Upper lobe of left lung (tissue), 6 donors: Measurements from ENCODE around the gene ITGA5. TPM values are rescaled to one million over a fixed set of nuclear protein-coding genes. Genes with fewer than 3 reads are reported as not detected.

Source experiments
- ATAC-seq, 2 donors: fragments of 200-7000 bp; cut with Tn5 transposase; one replicate each; pipeline ENCODE4 v1.9.1; 2022; ENCODE audit warnings: mild to moderate bottlenecking in 2 of 2, moderate library complexity in 2 of 2; ENCODE audit not compliant: low FRiP score in 2 of 2
- DNase-seq, 2 donors: peaks; one replicate each; pipeline ENCODE4 v3.0.0-alpha.2; 2019 to 2020
- H3K27ac ChIP-seq, 4 donors: fragments of 200-600 bp; sonication (generic); one replicate each; pipeline ENCODE4 v1.5.1; 2016 to 2019
- H3K27me3 ChIP-seq, 4 donors: fragments of 200-600 bp; sonication (generic); one replicate each; pipeline ENCODE4 v1.5.1; 2017 to 2019
- H3K36me3 ChIP-seq, 4 donors: fragments of 200-600 bp; sonication (generic); one replicate each; pipeline ENCODE4 v1.5.1; 2016 to 2019
- H3K4me1 ChIP-seq, 4 donors: fragments of 200-600 bp; sonication (generic); one replicate each; pipeline ENCODE4 v1.5.1; 2018 to 2019
- H3K4me3 ChIP-seq, 4 donors: fragments of 200-600 bp; sonication (generic); one replicate each; pipeline ENCODE4 v1.5.1; 2017 to 2019; ENCODE audit warnings: mild to moderate bottlenecking in 2 of 4, moderate library complexity in 1 of 4
- H3K9me3 ChIP-seq, 4 donors: fragments of 200-600 bp; sonication (generic); one replicate each; pipeline ENCODE4 v1.5.1; 2018 to 2019
- EP300 ChIP-seq, 4 donors: sonication (generic); formaldehyde crosslinking; IDR thresholded peaks; one replicate each; pipeline ENCODE4 v1.5.1; 2017; ENCODE audit warnings: antibody characterized with exemption in 4 of 4, control low read depth in 2 of 4
- POLR2A ChIP-seq, 4 donors: fragments of 450-650 bp; IDR thresholded peaks; one replicate each; pipeline ENCODE4 v1.5.1; 2016 to 2017; ENCODE audit warnings: antibody characterized with exemption in 4 of 4, mild to moderate bottlenecking in 2 of 4
- POLR2AphosphoS5 ChIP-seq, 2 donors: sonication (generic); formaldehyde crosslinking; IDR thresholded peaks; one replicate each; pipeline ENCODE4 v1.5.1; 2017; ENCODE audit warnings: antibody characterized with exemption in 2 of 2
- WGBS, 2 donors: methylation state at CpG; one replicate each; pipeline ENCODE4 v1.1.5; 2017 to 2018; 5-methylcytosine and 5-hydroxymethylcytosine counted together
- total RNA-seq, 6 donors: library from RNA; depleted of rRNA in 4 of 6; stranded (reverse); fragments of >200 nt in 4 of 6; gene quantifications; one replicate each; pipeline versions ENCODE4 v1.1.0 to v1.2.1, GENCODE V29; 2016 to 2021
- TF ChIP-seq, protein P1 (sequence below), 6 experiments: fragments of 450-650 bp in 4 of 6; fragments of 200-600 bp in 2 of 6; sonication (generic) in 2 of 6; IDR thresholded peaks; one replicate each; pipeline ENCODE4 v1.5.1; 2016 to 2019; ENCODE audit warnings: antibody characterized with exemption in 6 of 6
- donor health status: DM: no; HTN: no; CAD: no; lungs with moderate emphysema.
- donor health status: DM: no; HTN: yes; CAD: no; lungs with severe emphysema.

Gene ITGA5
- total RNA-seq, 6 donors from 2014 or later: 48.3 to 146 (median 92.6) TPM

DNA sequence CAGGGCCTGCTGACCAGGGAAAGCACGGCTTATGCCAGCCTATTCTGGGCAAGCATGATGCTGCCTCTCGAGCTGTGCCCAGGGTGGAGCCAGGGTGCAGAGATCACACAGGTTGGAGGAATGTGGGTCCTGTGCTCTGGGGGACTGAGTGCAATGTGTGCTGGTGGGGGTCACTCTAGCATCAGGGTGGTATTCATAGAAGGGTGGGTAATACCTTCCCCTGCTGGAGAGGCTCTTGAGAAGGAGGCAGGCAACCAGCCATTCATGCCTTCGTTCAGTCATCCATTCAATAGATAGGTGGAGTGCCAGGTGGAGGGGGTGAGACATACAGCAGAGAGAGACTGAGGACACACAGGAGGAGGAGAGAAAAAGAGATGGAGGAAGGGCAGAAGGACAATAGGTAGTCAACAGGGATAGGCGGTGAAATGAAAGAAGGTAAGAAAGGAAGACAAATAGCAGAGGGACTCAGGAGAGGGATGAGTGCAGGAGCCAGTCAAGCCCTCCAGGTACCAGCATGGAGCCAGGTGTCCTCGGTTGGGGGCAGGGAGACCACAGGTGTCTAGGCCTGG, 29.4 kb downstream of the ITGA5 start:
- 85 to 94% methylated on average over 3 to 5 of the region's 5 CpGs for WGBS, 2 donors
- no peak overlapping the region for H3K4me3 ChIP-seq
- H3K27me3 ChIP-seq: no peaks in the 10 kb centered on the region
- no peak overlapping the region for H3K27ac ChIP-seq
- no peak for DNase-seq
- H3K4me1 ChIP-seq: peaks cover 14 to 46% (median 27%) of the 10 kb centered on the region in 4 donors
- H3K9me3 ChIP-seq: no peaks in the 10 kb centered on the region
- no peak for ATAC-seq
- TF ChIP-seq, protein P1, sequence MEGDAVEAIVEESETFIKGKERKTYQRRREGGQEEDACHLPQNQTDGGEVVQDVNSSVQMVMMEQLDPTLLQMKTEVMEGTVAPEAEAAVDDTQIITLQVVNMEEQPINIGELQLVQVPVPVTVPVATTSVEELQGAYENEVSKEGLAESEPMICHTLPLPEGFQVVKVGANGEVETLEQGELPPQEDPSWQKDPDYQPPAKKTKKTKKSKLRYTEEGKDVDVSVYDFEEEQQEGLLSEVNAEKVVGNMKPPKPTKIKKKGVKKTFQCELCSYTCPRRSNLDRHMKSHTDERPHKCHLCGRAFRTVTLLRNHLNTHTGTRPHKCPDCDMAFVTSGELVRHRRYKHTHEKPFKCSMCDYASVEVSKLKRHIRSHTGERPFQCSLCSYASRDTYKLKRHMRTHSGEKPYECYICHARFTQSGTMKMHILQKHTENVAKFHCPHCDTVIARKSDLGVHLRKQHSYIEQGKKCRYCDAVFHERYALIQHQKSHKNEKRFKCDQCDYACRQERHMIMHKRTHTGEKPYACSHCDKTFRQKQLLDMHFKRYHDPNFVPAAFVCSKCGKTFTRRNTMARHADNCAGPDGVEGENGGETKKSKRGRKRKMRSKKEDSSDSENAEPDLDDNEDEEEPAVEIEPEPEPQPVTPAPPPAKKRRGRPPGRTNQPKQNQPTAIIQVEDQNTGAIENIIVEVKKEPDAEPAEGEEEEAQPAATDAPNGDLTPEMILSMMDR (IDR thresholded peaks at IDR 0.05): no peak
- no peak for TF ChIP-seq POLR2A (IDR thresholded peaks at IDR 0.05)
- no peak for TF ChIP-seq EP300 (IDR thresholded peaks at IDR 0.05)
- no peak for TF ChIP-seq POLR2AphosphoS5 (IDR thresholded peaks at IDR 0.05)
- peaks cover 0 to 17% (median 5%) of the 10 kb centered on the region in 4 donors for H3K36me3 ChIP-seq

DNA sequence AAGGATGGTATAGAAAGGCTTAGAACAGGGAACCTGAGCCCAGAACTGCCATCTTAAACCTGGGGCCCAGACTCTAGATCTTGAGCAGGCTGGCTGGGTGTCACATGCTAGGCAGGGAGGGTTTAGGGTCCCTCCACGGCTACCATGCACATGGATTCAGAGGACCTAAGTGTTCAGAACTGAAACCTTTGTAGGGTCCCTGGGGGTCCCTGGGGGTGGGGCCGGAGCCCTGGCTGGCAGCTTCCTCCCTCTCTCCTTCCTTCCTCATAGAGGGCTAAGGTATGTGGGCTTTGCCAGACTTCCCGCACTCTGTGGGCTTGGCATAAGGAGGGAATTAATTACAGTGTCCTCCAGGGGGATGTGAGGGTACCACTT, 29.9 kb downstream of the ITGA5 start:
- no peak for DNase-seq
- Histone ChIP-seq H3K27ac (no peak overlapping the region), H3K4me3 (no peak overlapping the region)

GRCh38 chr12:54388237-54389133, 30.6 kb downstream of the ITGA5 start:
- H3K9me3 ChIP-seq: no peaks in the 10 kb centered on the region
- peak overlapping the region in 2 of 4 donors; percentile 5 to 19 for H3K27ac ChIP-seq
- H3K4me3 ChIP-seq: no peak overlapping the region
- no peak for ATAC-seq
- DNase-seq: no peak
- peaks cover 12 to 44% (median 27%) of the 10 kb centered on the region in 4 donors for H3K4me1 ChIP-seq
- 71% methylated on average over 4 of the region's 4 CpGs for WGBS, 2 donors
- H3K36me3 ChIP-seq: peaks cover 0 to 7% (median 2%) of the 10 kb centered on the region in 4 donors
- no peaks in the 10 kb centered on the region for H3K27me3 ChIP-seq
- no peak for TF ChIP-seq POLR2A (IDR thresholded peaks at IDR 0.05)
- TF ChIP-seq, protein P1 (IDR thresholded peaks at IDR 0.05): no peak
- TF ChIP-seq POLR2AphosphoS5 (IDR thresholded peaks at IDR 0.05): no peak
- no peak for TF ChIP-seq EP300 (IDR thresholded peaks at IDR 0.05)

More for the DNA sequence above, 29.9 kb downstream of the ITGA5 start:
- 76 to 90% methylated on average over 3 of the region's 3 CpGs for WGBS, 2 donors
- Histone ChIP-seq H3K27me3 (no peaks in the 10 kb centered on the region), H3K4me1 (peaks cover 12 to 46% (median 29%) of the 10 kb centered on the region in 4 donors), H3K9me3 (no peaks in the 10 kb centered on the region), H3K36me3 (peaks cover 0 to 11% (median 4%) of the 10 kb centered on the region in 4 donors)
- no peak for TF ChIP-seq POLR2A (IDR thresholded peaks at IDR 0.05)
- TF ChIP-seq POLR2AphosphoS5 (IDR thresholded peaks at IDR 0.05): no peak
- TF ChIP-seq, protein P1 (IDR thresholded peaks at IDR 0.05): no peak
- no peak for TF ChIP-seq EP300 (IDR thresholded peaks at IDR 0.05)
- ATAC-seq: no peak

GRCh38 chr12:54387114-54387467, 32.0 kb downstream of the ITGA5 start:
- Histone ChIP-seq H3K9me3 (no peaks in the 10 kb centered on the region), H3K4me1 (peaks cover 12 to 32% (median 27%) of the 10 kb centered on the region in 4 donors), H3K27me3 (no peaks in the 10 kb centered on the region), H3K4me3 (no peak overlapping the region), H3K27ac (no peak overlapping the region), H3K36me3 (no peaks in the 10 kb centered on the region)
- TF ChIP-seq POLR2AphosphoS5 (IDR thresholded peaks at IDR 0.05) (no peak), POLR2A (IDR thresholded peaks at IDR 0.05) (no peak), EP300 (IDR thresholded peaks at IDR 0.05) (no peak)
- TF ChIP-seq, protein P1 (IDR thresholded peaks at IDR 0.05): no peak
- WGBS, 2 donors: 93 to 96% methylated on average over 3 of the region's 3 CpGs
- ATAC-seq (no peak), DNase-seq (no peak)
